HUES48 (cell line): ENCODE measurements around the gene TNS1.
"Not testable (repeated sequence)": the region's sequence is repeated elsewhere in the genome, so short reads cannot be mapped to it uniquely, and the experiment has no call there.

Source experiments
- H3K27ac ChIP-seq: one replicate; pipeline ENCODE4 v1.7.0; 2013; ENCODE audit warnings: low read depth, low read length, inconsistent platforms
- H3K27me3 ChIP-seq: 2 replicates; pipeline ENCODE4 v1.6.1; 2013; ENCODE audit warnings: mild to moderate bottlenecking, low read length; ENCODE audit not compliant: control insufficient read depth, insufficient read depth
- H3K36me3 ChIP-seq: 2 replicates; pipeline ENCODE4 v1.6.1; 2013; ENCODE audit warnings: low read length; ENCODE audit not compliant: control insufficient read depth, insufficient read depth
- H3K4me1 ChIP-seq: 2 replicates; pipeline ENCODE4 v1.6.1; 2013; ENCODE audit warnings: mild to moderate bottlenecking, low read length; ENCODE audit not compliant: control insufficient read depth, insufficient read depth
- H3K4me3 ChIP-seq: 2 replicates; pipeline ENCODE4 v1.5.1; 2013; ENCODE audit warnings: mild to moderate bottlenecking, low read depth, low read length
- H3K9ac ChIP-seq: 2 replicates; pipeline ENCODE4 v1.6.1; 2013; ENCODE audit warnings: mild to moderate bottlenecking, low read depth, low read length, moderate library complexity
- H3K9me3 ChIP-seq: 2 replicates; pipeline ENCODE4 v1.6.1; 2013; ENCODE audit warnings: low read length; ENCODE audit not compliant: control insufficient read depth, insufficient read depth

TNS1 gene

GRCh38 chr2:217792626-217793527 lies 209.9 kb downstream of the TNS1 start:
- H3K9ac ChIP-seq, result no peak overlapping the region
- H3K9me3 ChIP-seq, result no peaks in the 10 kb centered on the region
- no peaks in the 10 kb centered on the region for H3K4me1 ChIP-seq
- H3K27ac ChIP-seq, result no peak overlapping the region
- H3K4me3 ChIP-seq, result no peak overlapping the region
- no peaks in the 10 kb centered on the region for H3K36me3 ChIP-seq
- no peaks in the 10 kb centered on the region for H3K27me3 ChIP-seq

GRCh38 chr2:217791551-217791950 lies 211.2 kb downstream of the TNS1 start:
- H3K9ac ChIP-seq, result no peak overlapping the region

DNA sequence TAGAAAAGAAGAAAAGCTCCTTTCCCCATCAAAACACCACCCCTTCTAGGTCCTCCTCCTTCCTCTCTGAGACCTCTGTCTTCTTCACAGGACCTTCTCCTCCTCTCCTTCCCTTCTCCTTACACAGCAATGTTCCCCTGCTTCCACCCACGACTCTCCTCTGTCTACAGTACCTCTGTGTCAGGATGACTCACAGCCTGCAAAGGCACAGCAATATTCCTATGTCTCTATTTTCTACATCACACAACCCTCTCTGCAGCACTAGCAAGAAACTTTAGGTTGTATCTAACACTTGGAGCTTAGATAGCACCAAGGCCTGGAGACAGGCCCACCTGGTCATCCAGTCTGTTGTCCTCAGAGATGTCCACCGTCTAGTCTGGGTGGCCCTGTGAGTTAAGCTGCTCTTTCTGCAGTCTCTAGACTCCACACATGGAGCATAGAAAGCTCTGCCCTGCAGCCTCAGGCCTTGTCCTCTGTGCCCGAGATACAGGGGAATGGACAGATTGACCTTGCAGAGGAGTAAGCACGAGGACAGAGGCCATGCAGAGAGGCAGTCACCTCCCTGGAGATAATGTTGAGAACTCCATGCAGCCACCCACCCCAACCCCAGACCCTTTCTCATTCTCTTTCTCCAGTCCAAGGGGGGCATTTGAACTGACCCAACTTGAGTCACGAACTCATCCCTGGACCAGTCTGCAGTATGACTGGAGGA lies 212.0 kb downstream of the TNS1 start:
- H3K36me3 ChIP-seq, result no peaks in the 10 kb centered on the region
- no peak overlapping the region for H3K9ac ChIP-seq
- no peaks in the 10 kb centered on the region for H3K4me1 ChIP-seq
- no peak overlapping the region for H3K4me3 ChIP-seq
- no peaks in the 10 kb centered on the region for H3K9me3 ChIP-seq
- peaks cover 2% of the 10 kb centered on the region; the same call in 1 of the 2 replicates for H3K27me3 ChIP-seq
- no peak overlapping the region for H3K27ac ChIP-seq

More at GRCh38 chr2:217791551-217791950, 211.2 kb downstream of the TNS1 start:
- Histone ChIP-seq H3K4me1 (no peaks in the 10 kb centered on the region), H3K9me3 (no peaks in the 10 kb centered on the region), H3K27me3 (no peaks in the 10 kb centered on the region), H3K36me3 (no peaks in the 10 kb centered on the region), H3K27ac (no peak overlapping the region), H3K4me3 (no peak overlapping the region)

- H3K36me3 ChIP-seq, result no peaks in the 10 kb centered on the region
- H3K4me3 ChIP-seq, result no peak overlapping the region
- H3K27me3 ChIP-seq, result peaks cover 5% of the 10 kb centered on the region
- no peaks in the 10 kb centered on the region for H3K9me3 ChIP-seq
- no peak overlapping the region for H3K27ac ChIP-seq
- H3K4me1 ChIP-seq, result no peaks in the 10 kb centered on the region
- no peak overlapping the region for H3K9ac ChIP-seq
Observed at GRCh38 chr2:217790195-217790594, 212.6 kb downstream of the TNS1 start.

- Histone ChIP-seq H3K4me1 (no peaks in the 10 kb centered on the region), H3K27ac (no peak overlapping the region), H3K4me3 (peak overlapping the region; percentile 18; the same call in 1 of the 2 replicates), H3K9me3 (no peaks in the 10 kb centered on the region), H3K9ac (no peak overlapping the region), H3K36me3 (no peaks in the 10 kb centered on the region), H3K27me3 (peaks cover 7% of the 10 kb centered on the region)
Observed at GRCh38 chr2:217789736-217790181, 213.0 kb downstream of the TNS1 start.

GRCh38 chr2:217789003-217789735 lies 213.6 kb downstream of the TNS1 start:
- H3K4me3 ChIP-seq, result peak overlapping the region; percentile 18

DNA sequence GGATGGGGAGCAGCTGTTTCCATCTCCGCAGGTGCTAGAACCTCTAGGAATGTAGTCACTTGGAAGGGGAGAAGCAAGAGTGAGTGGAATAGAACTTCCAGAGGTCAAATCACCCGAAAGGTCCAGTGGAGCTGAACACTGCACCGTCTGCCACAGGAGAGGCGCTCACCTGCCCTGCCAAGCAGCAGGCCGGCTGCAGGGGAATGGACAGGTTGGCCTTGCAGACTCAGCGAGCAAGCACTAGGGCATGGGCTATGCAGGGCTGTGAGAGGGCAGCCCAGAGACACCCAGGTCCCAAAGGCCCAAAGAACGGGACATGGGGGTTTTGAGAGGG lies 214.2 kb downstream of the TNS1 start:
- no peak overlapping the region for H3K27ac ChIP-seq
- H3K9me3 ChIP-seq, result no peaks in the 10 kb centered on the region
- no peak overlapping the region for H3K4me3 ChIP-seq
- H3K36me3 ChIP-seq, result no peaks in the 10 kb centered on the region
- H3K9ac ChIP-seq, result no peak overlapping the region
- no peaks in the 10 kb centered on the region for H3K4me1 ChIP-seq
- H3K27me3 ChIP-seq, result peaks cover 7% of the 10 kb centered on the region

More at GRCh38 chr2:217789003-217789735, 213.6 kb downstream of the TNS1 start:
- H3K36me3 ChIP-seq, result no peaks in the 10 kb centered on the region
- no peak overlapping the region for H3K9ac ChIP-seq
- no peak overlapping the region for H3K27ac ChIP-seq
- H3K4me1 ChIP-seq, result no peaks in the 10 kb centered on the region
- H3K27me3 ChIP-seq, result peaks cover 7% of the 10 kb centered on the region
- H3K9me3 ChIP-seq, result no peaks in the 10 kb centered on the region

DNA sequence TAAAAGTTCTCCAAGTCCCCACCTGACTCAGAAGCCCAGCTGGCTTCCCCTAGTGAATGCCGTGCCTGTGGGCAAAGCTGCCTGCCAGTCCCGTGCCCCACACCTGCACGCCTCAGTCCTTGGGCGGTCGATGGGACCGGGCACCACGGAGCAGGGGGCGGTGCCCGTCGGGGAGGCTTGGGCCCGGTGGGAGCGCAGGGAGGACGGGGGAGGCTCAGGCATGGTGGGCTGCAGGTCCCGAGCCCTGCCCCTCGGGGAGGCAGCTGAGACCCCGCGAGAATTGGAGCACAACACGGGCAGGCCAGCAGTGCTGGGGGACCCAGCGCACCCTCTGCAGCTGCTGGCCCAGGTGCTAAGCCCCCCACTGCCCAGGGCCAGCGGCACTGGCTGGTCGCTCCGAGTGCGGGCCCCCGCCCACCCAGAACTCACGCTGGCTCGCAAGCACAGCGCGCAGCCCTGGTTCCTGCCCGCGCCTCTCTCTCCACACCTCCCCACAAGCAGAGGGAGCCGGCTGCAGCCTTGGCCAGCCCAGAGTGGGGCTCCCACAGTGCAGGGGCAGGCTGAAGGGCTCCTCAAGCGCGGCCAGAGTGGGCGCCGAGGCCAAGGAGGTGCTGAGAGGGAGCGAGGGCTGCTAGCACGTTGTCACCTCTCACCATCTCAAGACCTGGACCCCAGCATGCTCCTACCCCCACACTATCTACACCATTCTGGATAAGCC lies 215.5 kb downstream of the TNS1 start:
- no peaks in the 10 kb centered on the region for H3K4me1 ChIP-seq
- no peak overlapping the region for H3K27ac ChIP-seq
- H3K9me3 ChIP-seq, result no peaks in the 10 kb centered on the region
- H3K4me3 ChIP-seq, result no peak overlapping the region
- H3K9ac ChIP-seq, result no peak overlapping the region
- peaks cover 7% of the 10 kb centered on the region for H3K27me3 ChIP-seq
- no peaks in the 10 kb centered on the region for H3K36me3 ChIP-seq

GRCh38 chr2:217786560-217786959 lies 216.2 kb downstream of the TNS1 start:
- not testable (repeated sequence) for H3K27ac ChIP-seq, H3K27me3 ChIP-seq, H3K4me3 ChIP-seq

DNA sequence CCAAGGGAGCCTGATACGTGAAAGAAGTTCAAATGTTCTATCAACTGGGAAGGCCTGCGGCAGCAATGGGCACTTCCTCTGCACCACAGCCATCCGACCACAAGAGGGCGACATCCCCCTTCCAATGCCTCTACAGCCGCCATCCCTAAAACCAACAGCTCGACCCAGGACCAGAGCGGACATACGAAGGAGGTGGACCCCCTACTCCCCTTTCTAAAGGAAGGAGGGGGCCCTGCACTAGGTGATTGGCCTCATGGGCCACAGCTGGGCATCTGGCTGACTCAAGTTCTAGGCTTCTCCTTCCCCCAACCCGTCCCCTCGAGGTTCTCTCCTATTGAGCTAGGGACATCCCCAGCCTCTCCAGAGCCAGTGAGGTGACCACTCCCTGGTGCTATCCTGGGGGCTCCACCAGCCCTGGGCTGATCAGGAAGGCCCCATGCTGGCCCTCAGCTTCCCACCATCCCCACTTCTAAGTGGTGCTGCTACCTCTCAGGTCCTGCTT lies 217.2 kb downstream of the TNS1 start:
- no peak overlapping the region for H3K9ac ChIP-seq

More at GRCh38 chr2:217786560-217786959, 216.2 kb downstream of the TNS1 start:
- H3K36me3 ChIP-seq, H3K9me3 ChIP-seq, H3K4me1 ChIP-seq, H3K9ac ChIP-seq: not testable (repeated sequence)

More for the DNA sequence above, 217.2 kb downstream of the TNS1 start:
- Histone ChIP-seq H3K9me3 (no peaks in the 10 kb centered on the region), H3K4me1 (no peaks in the 10 kb centered on the region), H3K27me3 (peaks cover 7% of the 10 kb centered on the region), H3K27ac (no peak overlapping the region), H3K4me3 (no peak overlapping the region), H3K36me3 (no peaks in the 10 kb centered on the region)
